Esophagus muscularis mucosa (tissue), 4 donors: ENCODE results near the gene PLXDC2.

Source experiments
- EP300 ChIP-seq: sonication (generic); formaldehyde crosslinking; IDR thresholded peaks from one replicate; pipeline ENCODE4 v1.6.1; 2017; ENCODE audit warnings: antibody characterized with exemption
- POLR2AphosphoS5 ChIP-seq, 2 donors: sonication (generic); formaldehyde crosslinking; IDR thresholded peaks; one replicate each; pipeline ENCODE4 v1.6.1; 2017; ENCODE audit warnings: antibody characterized with exemption in 2 of 2
- TF ChIP-seq, protein P1 (sequence below), 3 experiments: fragments of 200-600 bp in 2 of 3; fragments of 450-650 bp in 1 of 3; sonication (generic) in 2 of 3; IDR thresholded peaks; one replicate each; pipeline ENCODE4 v1.5.1; 2017 to 2019; ENCODE audit warnings: antibody characterized with exemption in 3 of 3, mild to moderate bottlenecking in 2 of 3, moderate library complexity in 1 of 3

DNA sequence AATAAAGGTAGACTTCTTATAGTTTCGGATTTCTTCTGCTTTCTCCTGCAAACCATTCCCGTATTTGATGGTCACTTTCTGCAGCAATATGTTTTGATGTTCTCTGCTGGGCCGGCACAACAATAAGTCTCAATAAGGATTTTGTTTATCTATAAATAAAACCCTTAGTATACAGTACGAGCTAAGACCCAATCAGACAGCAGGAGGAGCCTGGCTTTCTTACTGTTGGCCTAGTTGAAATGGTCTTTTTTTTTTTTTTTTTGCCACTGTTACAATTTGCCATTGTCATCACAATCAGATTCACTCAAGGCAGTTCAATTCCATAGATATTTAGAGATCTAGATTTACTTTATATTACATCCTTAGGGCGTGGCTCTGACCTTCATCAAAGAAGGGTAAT is 76.4 kb downstream of the PLXDC2 start:
- TF ChIP-seq, protein P1, sequence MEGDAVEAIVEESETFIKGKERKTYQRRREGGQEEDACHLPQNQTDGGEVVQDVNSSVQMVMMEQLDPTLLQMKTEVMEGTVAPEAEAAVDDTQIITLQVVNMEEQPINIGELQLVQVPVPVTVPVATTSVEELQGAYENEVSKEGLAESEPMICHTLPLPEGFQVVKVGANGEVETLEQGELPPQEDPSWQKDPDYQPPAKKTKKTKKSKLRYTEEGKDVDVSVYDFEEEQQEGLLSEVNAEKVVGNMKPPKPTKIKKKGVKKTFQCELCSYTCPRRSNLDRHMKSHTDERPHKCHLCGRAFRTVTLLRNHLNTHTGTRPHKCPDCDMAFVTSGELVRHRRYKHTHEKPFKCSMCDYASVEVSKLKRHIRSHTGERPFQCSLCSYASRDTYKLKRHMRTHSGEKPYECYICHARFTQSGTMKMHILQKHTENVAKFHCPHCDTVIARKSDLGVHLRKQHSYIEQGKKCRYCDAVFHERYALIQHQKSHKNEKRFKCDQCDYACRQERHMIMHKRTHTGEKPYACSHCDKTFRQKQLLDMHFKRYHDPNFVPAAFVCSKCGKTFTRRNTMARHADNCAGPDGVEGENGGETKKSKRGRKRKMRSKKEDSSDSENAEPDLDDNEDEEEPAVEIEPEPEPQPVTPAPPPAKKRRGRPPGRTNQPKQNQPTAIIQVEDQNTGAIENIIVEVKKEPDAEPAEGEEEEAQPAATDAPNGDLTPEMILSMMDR (IDR thresholded peaks at IDR 0.05): no peak
- TF ChIP-seq POLR2AphosphoS5 (IDR thresholded peaks at IDR 0.05) (no peak), EP300 (no peak)
